HepG2 (cell line): ENCODE measurements around the gene RUNX2. TPM values are rescaled to one million over a fixed set of nuclear protein-coding genes. Genes with fewer than 3 reads are reported as not detected.

Source experiments
- ATAC-seq: fragments of 200-7000 bp; cut with Tn5 transposase; 3 replicates; pipeline ENCODE4 v1.9.1; 2020; ENCODE audit warnings: mild to moderate bottlenecking, moderate library complexity
- BruUV-seq: library from RNA; stranded (reverse); fragments of 400-500 nt; replicated peaks from 2 replicates; lab custom pipeline; 2021; lab: Mats Ljungman, UMichigan
- CTCF ChIA-PET: fragments of 300-600 bp; formaldehyde crosslinking; extraction: SDS; loops from one replicate; lab custom pipeline; 2021; ENCODE audit warnings: low total read pairs, inconsistent platforms, low intra/inter-chr PET ratio; lab: Yijun Ruan, JAX
- POLR2A ChIA-PET: fragments of 350-600 bp; sonication (Branson Sonifier 250); formaldehyde crosslinking; loops from one replicate; lab custom pipeline; 2020; ENCODE audit warnings: antibody characterized with exemption, inconsistent platforms; lab: Yijun Ruan, JAX
- DNase-seq: peaks from one replicate; pipeline ENCODE4 v3.0.0-alpha.2; 2015; ENCODE audit warnings: low spot score
- FAIRE-seq: peaks from 3 replicates; lab custom pipeline; 2011; peaks lifted over from hg19 to GRCh38; lab: Jason Lieb, UNC
- H2AFZ ChIP-seq: one replicate; pipeline ENCODE4 v1.6.1; 2011; ENCODE audit warnings: low read length, inconsistent platforms
- H3K27ac ChIP-seq: fragments of 300-600 bp; 3 replicates; pipeline ENCODE4 v1.8.0; 2011; ENCODE audit warnings: mixed run types, mild to moderate bottlenecking, mixed read lengths, low read length, inconsistent platforms; ENCODE audit not compliant: insufficient read depth; ENCODE audit errors: extremely low read length
- H3K27me3 ChIP-seq, 2 experiments: fragments of 200-600 bp in 1 of 2; 2 replicates in 1 of 2; 3 replicates in 1 of 2; pipeline versions ENCODE4 v1.6.0 to v1.8.0; 2011; ENCODE audit warnings: low read length in 2 of 2, mild to moderate bottlenecking in 2 of 2, moderate library complexity in 2 of 2, inconsistent platforms in 1 of 2; ENCODE audit not compliant: insufficient read depth in 2 of 2, control insufficient read depth in 1 of 2
- H3K36me3 ChIP-seq, 2 experiments: fragments of 200-600 bp in 1 of 2; replicated peaks in 1 of 2; 2 replicates in 1 of 2; 3 replicates in 1 of 2; pipeline versions ENCODE4 v1.5.1 to v1.8.0; 2011; ENCODE audit warnings: low read length in 2 of 2, inconsistent platforms in 1 of 2; ENCODE audit not compliant: insufficient read depth in 2 of 2, control insufficient read depth in 1 of 2
- H3K4me1 ChIP-seq: 2 replicates; pipeline ENCODE4 v1.5.1; 2012; ENCODE audit warnings: low read length, inconsistent platforms; ENCODE audit not compliant: insufficient read depth
- H3K4me2 ChIP-seq: 2 replicates; pipeline ENCODE4 v1.6.0; 2011; ENCODE audit warnings: low read depth, low read length, inconsistent platforms
- H3K4me3 ChIP-seq, 3 experiments: fragments of 200-600 bp in 1 of 3; sonication (generic), shearing (Covaris generic) in 1 of 3; replicated peaks in 1 of 3; 2 replicates each; pipeline ENCODE4 v1.5.1; 2011 to 2016; ENCODE audit warnings: low read length in 3 of 3, inconsistent platforms in 2 of 3, low read depth in 2 of 3, mild to moderate bottlenecking in 2 of 3, control low read depth in 1 of 3, mixed read lengths in 1 of 3; ENCODE audit not compliant: insufficient read depth in 1 of 3
- H3K79me2 ChIP-seq: one replicate; pipeline ENCODE4 v1.6.1; 2011; ENCODE audit warnings: low read length, inconsistent platforms; ENCODE audit not compliant: insufficient read depth
- H3K9ac ChIP-seq: 2 replicates; pipeline ENCODE4 v1.6.0; 2011; ENCODE audit warnings: mild to moderate bottlenecking, low read depth, low read length, inconsistent platforms; ENCODE audit not compliant: insufficient read depth
- H3K9me3 ChIP-seq: 2 replicates; pipeline ENCODE4 v1.5.1; 2012; ENCODE audit warnings: mild to moderate bottlenecking, low read length
- H4K20me1 ChIP-seq: 2 replicates; pipeline ENCODE4 v1.6.0; 2011; ENCODE audit warnings: inconsistent platforms, mild to moderate bottlenecking, low read length, moderate library complexity; ENCODE audit not compliant: insufficient read depth
- ATAD3A ChIP-seq: sonication (generic); formaldehyde crosslinking; IDR thresholded peaks from 2 replicates; pipeline ENCODE4 v1.4.0; 2020; ENCODE audit warnings: missing genetic modification reagents
- BRF2 ChIP-seq: sonication (generic); formaldehyde crosslinking; IDR thresholded peaks from 2 replicates; pipeline ENCODE4 v1.8.1; 2022; ENCODE audit warnings: mild to moderate bottlenecking, missing genetic modification reagents
- CREB1 ChIP-seq, 2 experiments: fragments of 450-650 bp in 1 of 2; IDR thresholded peaks; 2 replicates each; pipeline ENCODE4 v1.6.1; 2016 to 2017; ENCODE audit warnings: control low read depth in 1 of 2, mild to moderate bottlenecking in 1 of 2, missing compliant biosample characterization in 1 of 2, missing genetic modification characterization in 1 of 2
- DR1 ChIP-seq: sonication (generic); formaldehyde crosslinking; IDR thresholded peaks from 2 replicates; pipeline ENCODE4 v1.8.0; 2021; ENCODE audit warnings: mild to moderate bottlenecking, missing genetic modification reagents, inconsistent platforms
- GTF2F1 ChIP-seq: fragments of 150-350 bp; IDR thresholded peaks from 2 replicates; pipeline ENCODE4 v1.6.1; 2014; ENCODE audit warnings: low read length
- KDM5A ChIP-seq: fragments of 200-600 bp; sonication (generic); IDR thresholded peaks from 2 replicates; pipeline ENCODE4 v1.7.0; 2018; ENCODE audit warnings: antibody characterized with exemption, mild to moderate bottlenecking, low read length, borderline replicate concordance
- MTF2 ChIP-seq: sonication (generic); formaldehyde crosslinking; IDR thresholded peaks from 2 replicates; pipeline ENCODE4 v1.5.0; 2020; ENCODE audit warnings: missing genetic modification reagents, borderline replicate concordance
- NR2C2 ChIP-seq: sonication (generic); formaldehyde crosslinking; IDR thresholded peaks from 2 replicates; pipeline ENCODE4 v1.4.0; 2020; ENCODE audit warnings: missing genetic modification reagents, mild to moderate bottlenecking, moderate library complexity, borderline replicate concordance
- RBM22 ChIP-seq: fragments of 200-400 bp; formaldehyde crosslinking; optimal IDR thresholded peaks from 2 replicates; pipeline ENCODE3; 2017; ENCODE audit warnings: mild to moderate bottlenecking, low read length, moderate library complexity
- SOX13 ChIP-seq, 3 experiments: fragments of 450-650 bp in 1 of 3; sonication (generic) in 1 of 3; formaldehyde crosslinking in 1 of 3; IDR thresholded peaks in 2 of 3; conservative IDR thresholded peaks in 1 of 3; 2 replicates each; pipeline versions ENCODE4 v1.5.0 to v1.6.1; 2016 to 2020; ENCODE audit warnings: antibody characterized with exemption in 1 of 3, mild to moderate bottlenecking in 1 of 3, missing compliant biosample characterization in 1 of 3, missing genetic modification reagents in 1 of 3, moderate library complexity in 1 of 3
- STAT5B ChIP-seq: sonication (generic); formaldehyde crosslinking; IDR thresholded peaks from 2 replicates; pipeline ENCODE4 v1.4.0; 2020; ENCODE audit warnings: missing genetic modification reagents
- TCF7 ChIP-seq: sonication (generic); IDR thresholded peaks from 2 replicates; pipeline ENCODE4 v1.6.1; 2016; ENCODE audit warnings: antibody characterized with exemption, low read depth
- ZBTB10 ChIP-seq: sonication (generic); formaldehyde crosslinking; IDR thresholded peaks from 2 replicates; pipeline ENCODE4 v1.4.0; 2020; ENCODE audit warnings: missing genetic modification reagents, borderline replicate concordance
- ZNF235 ChIP-seq: sonication (generic); formaldehyde crosslinking; IDR thresholded peaks from 2 replicates; pipeline ENCODE4 v1.8.1; 2023; ENCODE audit warnings: mild to moderate bottlenecking, missing genetic modification reagents, borderline replicate concordance
- ZNF326 ChIP-seq: sonication (generic); formaldehyde crosslinking; IDR thresholded peaks from 2 replicates; pipeline ENCODE4 v1.4.0; 2020; ENCODE audit warnings: missing genetic modification reagents, borderline replicate concordance
- ZNF556 ChIP-seq: sonication (generic); formaldehyde crosslinking; IDR thresholded peaks from 2 replicates; pipeline ENCODE4 v1.4.0; 2020; ENCODE audit warnings: mild to moderate bottlenecking, missing genetic modification reagents, borderline replicate concordance
- ZNF747 ChIP-seq: sonication (generic); formaldehyde crosslinking; IDR thresholded peaks from 2 replicates; pipeline ENCODE4 v1.8.1; 2023; ENCODE audit warnings: missing genetic modification reagents, mild to moderate bottlenecking, borderline replicate concordance
- ZSCAN22 ChIP-seq: sonication (generic); formaldehyde crosslinking; IDR thresholded peaks from 2 replicates; pipeline ENCODE4 v1.4.0; 2020; ENCODE audit warnings: mild to moderate bottlenecking, missing genetic modification reagents
- WGBS: methylation state at CpG from one replicate; pipeline ENCODE4 v1.1.6; 2017; ENCODE audit warnings: low lambda C conversion rate; 5-methylcytosine and 5-hydroxymethylcytosine counted together
- in situ Hi-C: cut with HindIII; loops from 2 replicates; pipeline ENCODE4 v1.10.0; 2017; ENCODE audit warnings: low pct_unique_long_range_greater_than_20kb; ENCODE audit not compliant: extremely low pct_ligation_motif_present
- intact Hi-C: fragments of 100-400 bp; cut with micrococcal nuclease; formaldehyde crosslinking; loops from one replicate; pipeline ENCODE4 v1.10.0; 2022; ENCODE audit not compliant: unreplicated experiment
- polyA plus RNA-seq, 8 experiments: library from polyadenylated mRNA; depleted of rRNA in 3 of 8; stranded (reverse) in 7 of 8; unstranded in 1 of 8; fragments of >200 nt; fragmentation: Illumina TruSeq in 4 of 8; extraction: Trizol in 4 of 8; gene quantifications; 2 replicates each; pipeline versions ENCODE4 v1.2.1 to v1.2.3, GENCODE V29; 2011 to 2016; ENCODE audit warnings: low read depth in 4 of 8, missing spikeins in 1 of 8, mixed read lengths in 1 of 8; ENCODE audit not compliant: insufficient read depth in 1 of 8
- total RNA-seq, 5 experiments: library from RNA; depleted of rRNA; stranded (reverse); fragments of >200 nt; fragmentation: Illumina TruSeq; extraction: Trizol; gene quantifications; 2 replicates each; pipeline ENCODE4 v1.2.3, GENCODE V29; 2016; ENCODE audit warnings: low read depth in 1 of 5
- TF ChIP-seq, protein P1 (sequence below): sonication (generic); formaldehyde crosslinking; IDR thresholded peaks from 2 replicates; pipeline ENCODE4 v1.5.0; 2020; ENCODE audit warnings: missing genetic modification reagents

RUNX2 gene
- total and polyA plus RNA-seq, 2 of the 13 experiments (the other 11 are each of a cell fraction or from before 2014, with no cell fraction given): not detected

DNA sequence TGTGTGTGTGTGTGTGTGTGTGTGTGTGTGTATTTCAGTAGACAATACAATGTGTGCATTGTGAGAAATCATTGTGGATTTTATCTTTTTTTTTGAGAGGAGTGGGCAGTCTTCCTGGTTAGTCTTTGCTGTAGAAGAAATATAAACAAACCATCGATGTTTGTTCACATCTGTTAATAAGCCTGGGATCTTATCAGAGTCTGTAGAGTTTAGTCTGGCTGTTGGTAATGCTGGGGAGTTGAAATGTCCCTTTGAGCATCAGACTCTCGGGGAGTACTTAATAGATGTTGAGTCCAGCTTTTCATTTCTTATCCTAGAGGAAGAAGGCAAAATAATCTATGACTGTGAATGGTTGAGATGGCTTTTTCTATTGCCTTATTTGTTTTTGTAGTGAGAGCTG is 146.2 kb downstream of the RUNX2 start:
- BruUV-seq: no TSS peak

GRCh38 chr6:45476341-45476740 is 148.2 kb downstream of the RUNX2 start:
- CTCF ChIA-PET: no interaction called here
- TF ChIP-seq SOX13 (IDR thresholded peaks at IDR 0.05): no peak
- TF ChIP-seq SOX13 (CRISPR knock-in tag; conservative IDR thresholded peaks at IDR 0.05 in 1 of 2, IDR thresholded peaks at IDR 0.05 in 1 of 2): no peak
- TF ChIP-seq ZBTB10: no peak
- TF ChIP-seq ZNF556 (CRISPR knock-in tag): no peak
- TF ChIP-seq TCF7: no peak
- TF ChIP-seq GTF2F1: no peak
- TF ChIP-seq, protein P1, sequence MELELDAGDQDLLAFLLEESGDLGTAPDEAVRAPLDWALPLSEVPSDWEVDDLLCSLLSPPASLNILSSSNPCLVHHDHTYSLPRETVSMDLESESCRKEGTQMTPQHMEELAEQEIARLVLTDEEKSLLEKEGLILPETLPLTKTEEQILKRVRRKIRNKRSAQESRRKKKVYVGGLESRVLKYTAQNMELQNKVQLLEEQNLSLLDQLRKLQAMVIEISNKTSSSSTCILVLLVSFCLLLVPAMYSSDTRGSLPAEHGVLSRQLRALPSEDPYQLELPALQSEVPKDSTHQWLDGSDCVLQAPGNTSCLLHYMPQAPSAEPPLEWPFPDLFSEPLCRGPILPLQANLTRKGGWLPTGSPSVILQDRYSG (CRISPR knock-in tag): no peak
- no peaks in the 10 kb centered on the region for H3K36me3 ChIP-seq
- H4K20me1 ChIP-seq: no peaks in the 10 kb centered on the region
- intact Hi-C loops: no loop called here
- H3K4me2 ChIP-seq: no peak overlapping the region
- DNase-seq (no peak), ATAC-seq (no peak), FAIRE-seq (no peak)
- H3K4me3 ChIP-seq: no peak overlapping the region
- no peaks in the 10 kb centered on the region for H3K79me2 ChIP-seq
- no peaks in the 10 kb centered on the region for H3K9me3 ChIP-seq
- no TSS peak for BruUV-seq
- H3K4me1 ChIP-seq: no peaks in the 10 kb centered on the region
- no peak overlapping the region for H3K27ac ChIP-seq
- no peak overlapping the region for H3K9ac ChIP-seq
- POLR2A ChIA-PET: no interaction called here
- H2AFZ ChIP-seq: no peak overlapping the region
- WGBS: 0% methylated on average over 2 of the region's 2 CpGs
- in situ Hi-C loops: no loop called here
- H3K27me3 ChIP-seq: peaks cover 0 to 3% of the 10 kb centered on the region in 2 experiments; a peak in 1 of 5 replicates

More for the DNA sequence above, 146.2 kb downstream of the RUNX2 start:
- Histone ChIP-seq H3K36me3 (no peaks in the 10 kb centered on the region), H3K27ac (no peak overlapping the region), H2AFZ (no peak overlapping the region), H3K4me2 (no peak overlapping the region), H3K9me3 (no peaks in the 10 kb centered on the region), H4K20me1 (no peaks in the 10 kb centered on the region), H3K4me1 (no peaks in the 10 kb centered on the region), H3K9ac (no peak overlapping the region), H3K79me2 (no peaks in the 10 kb centered on the region), H3K4me3 (no peak overlapping the region), H3K27me3 (peaks cover 0 to 3% of the 10 kb centered on the region in 2 experiments; a peak in 1 of 5 replicates)
- intact Hi-C loops: no loop called here
- WGBS: 2% methylated on average over 2 of the region's 2 CpGs
- ATAC-seq: no peak
- in situ Hi-C loops: no loop called here
- no peak for FAIRE-seq
- CTCF ChIA-PET: no interaction called here
- no peak for DNase-seq
- TF ChIP-seq ZNF326 (CRISPR knock-in tag): no peak
- TF ChIP-seq KDM5A: no peak
- no peak for TF ChIP-seq STAT5B (CRISPR knock-in tag)
- TF ChIP-seq RBM22: no peak
- no peak for TF ChIP-seq NR2C2 (CRISPR knock-in tag)
- TF ChIP-seq MTF2: no peak
- TF ChIP-seq ZNF747 (CRISPR knock-in tag): no peak
- no peak for TF ChIP-seq ZNF235 (CRISPR knock-in tag)
- TF ChIP-seq BRF2 (CRISPR knock-in tag): no peak
- no peak for TF ChIP-seq ZSCAN22
- TF ChIP-seq DR1 (CRISPR knock-in tag): no peak
- no peak for TF ChIP-seq ATAD3A
- TF ChIP-seq CREB1 (IDR thresholded peaks at IDR 0.05): no peak
- TF ChIP-seq CREB1 (CRISPR knock-in tag; IDR thresholded peaks at IDR 0.05): no peak
- POLR2A ChIA-PET: no interaction called here
